ENCODE data around the gene TM2D1. TPM values are rescaled to one million over a fixed set of nuclear protein-coding genes. Genes with fewer than 3 reads are reported as not detected.
A peak's percentile ranks its signal among the peaks of the same experiment; 100 is the strongest.

The TM2D1 gene
- total RNA-seq, 2 experiments from 2014 or later, result 29.7 to 34.3 TPM

- Mint-ChIP-seq H3K9me3 (no peaks in the 10 kb centered on the region), H3K36me3 (no peaks in the 10 kb centered on the region), H3K4me1 (ENCODE audit: low read depth) (no peaks in the 10 kb centered on the region), H3K27ac (no peak overlapping the region), H3K4me3 (no peak overlapping the region), H3K27me3 (no peaks in the 10 kb centered on the region)
- intact Hi-C loops (cut with micrococcal nuclease), result no loop called here
- CTCF ChIA-PET, result no interaction called here
- DNase-seq, result no peak
- POLR2A ChIA-PET, result no interaction called here
These were observed 69.5 kb downstream of the TM2D1 start for GRCh38 chr1:61655453-61655852.

- no peak overlapping the region for H3K27ac Mint-ChIP-seq
- no peak overlapping the region for H3K4me3 Mint-ChIP-seq
- H3K9me3 Mint-ChIP-seq, result no peaks in the 10 kb centered on the region
- no peaks in the 10 kb centered on the region for H3K27me3 Mint-ChIP-seq
- no peaks in the 10 kb centered on the region for H3K36me3 Mint-ChIP-seq
- POLR2A ChIA-PET, result interaction anchor here (0.6 kb wide), 1 partner anchor 21 kb away, joined by 3 read pairs; no protein-coding TSS in a partner anchor
- CTCF ChIA-PET, result no interaction called here
- no peak for DNase-seq
- H3K4me1 Mint-ChIP-seq (ENCODE audit: low read depth), result no peaks in the 10 kb centered on the region
- intact Hi-C loops (cut with micrococcal nuclease), result no loop called here
These were observed 70.9 kb downstream of the TM2D1 start for GRCh38 chr1:61654067-61654466.

- Mint-ChIP-seq H3K27me3 (no peaks in the 10 kb centered on the region), H3K4me1 (ENCODE audit: low read depth) (no peaks in the 10 kb centered on the region), H3K27ac (no peak overlapping the region), H3K4me3 (no peak overlapping the region), H3K36me3 (no peaks in the 10 kb centered on the region), H3K9me3 (no peaks in the 10 kb centered on the region)
- CTCF ChIA-PET, result interaction anchor here (0.7 kb wide), 1 partner anchor 126 kb away, joined by 3 read pairs; no protein-coding TSS in a partner anchor
- no peak for DNase-seq
- intact Hi-C loops (cut with micrococcal nuclease), result no loop called here
- POLR2A ChIA-PET, result no interaction called here
These were observed 75.8 kb downstream of the TM2D1 start for GRCh38 chr1:61648983-61649742.

- H3K4me3 Mint-ChIP-seq, result no peak overlapping the region
- CTCF ChIA-PET, result no interaction called here
- no peak for DNase-seq
- POLR2A ChIA-PET, result no interaction called here
- no peaks in the 10 kb centered on the region for H3K4me1 Mint-ChIP-seq (ENCODE audit: low read depth)
- H3K27me3 Mint-ChIP-seq, result no peaks in the 10 kb centered on the region
- intact Hi-C loops (cut with micrococcal nuclease), result no loop called here
- H3K9me3 Mint-ChIP-seq, result no peaks in the 10 kb centered on the region
- no peak overlapping the region for H3K27ac Mint-ChIP-seq
- H3K36me3 Mint-ChIP-seq, result no peaks in the 10 kb centered on the region
These were observed 77.8 kb downstream of the TM2D1 start for GRCh38 chr1:61647142-61647541.

GRCh38 chr1:61645476-61645875 lies 79.5 kb downstream of the TM2D1 start:
- CTCF ChIA-PET, result no interaction called here
- intact Hi-C loops (cut with micrococcal nuclease), result no loop called here
- Mint-ChIP-seq H3K4me3 (no peak overlapping the region), H3K4me1 (ENCODE audit: low read depth) (peaks cover 9% of the 10 kb centered on the region), H3K9me3 (no peaks in the 10 kb centered on the region), H3K36me3 (no peaks in the 10 kb centered on the region), H3K27ac (no peak overlapping the region), H3K27me3 (no peaks in the 10 kb centered on the region)
- DNase-seq, result no peak
- POLR2A ChIA-PET, result no interaction called here

- ChIA-PET CTCF (no interaction called here), POLR2A (no interaction called here)
- intact Hi-C loops (cut with micrococcal nuclease), result no loop called here
- H3K27me3 Mint-ChIP-seq, result no peaks in the 10 kb centered on the region
- no peak for DNase-seq
- peaks cover 9% of the 10 kb centered on the region for H3K4me1 Mint-ChIP-seq (ENCODE audit: low read depth)
- no peaks in the 10 kb centered on the region for H3K36me3 Mint-ChIP-seq
- H3K4me3 Mint-ChIP-seq, result no peak overlapping the region
- H3K27ac Mint-ChIP-seq, result no peak overlapping the region
- H3K9me3 Mint-ChIP-seq, result no peaks in the 10 kb centered on the region
These were observed 80.6 kb downstream of the TM2D1 start for GRCh38 chr1:61644303-61644702.

GRCh38 chr1:61642475-61643232 lies 82.3 kb downstream of the TM2D1 start:
- no peaks in the 10 kb centered on the region for H3K27me3 Mint-ChIP-seq
- no peak for DNase-seq
- H3K4me1 Mint-ChIP-seq (ENCODE audit: low read depth), result peaks cover 9% of the 10 kb centered on the region
- intact Hi-C loops (cut with micrococcal nuclease), result no loop called here
- H3K36me3 Mint-ChIP-seq, result no peaks in the 10 kb centered on the region
- ChIA-PET CTCF (interaction anchor here (0.5 to 1.8 kb wide), 4 partner anchors 9 to 1095 kb away, joined by 3 to 8 read pairs (median 4); no protein-coding TSS in a partner anchor), POLR2A (no interaction called here)
- H3K4me3 Mint-ChIP-seq, result no peak overlapping the region
- no peak overlapping the region for H3K27ac Mint-ChIP-seq
- no peaks in the 10 kb centered on the region for H3K9me3 Mint-ChIP-seq

- ChIA-PET CTCF (interaction anchor here (0.6 to 2.4 kb wide), 15 partner anchors 8 to 1666 kb away, joined by 3 to 12 read pairs (median 3); no protein-coding TSS in a partner anchor), POLR2A (interaction anchor here (1.0 kb wide), 1 partner anchor 592 kb away, joined by 4 read pairs; no protein-coding TSS in a partner anchor)
- Mint-ChIP-seq H3K4me3 (peak overlapping the region; percentile 51), H3K27me3 (no peaks in the 10 kb centered on the region), H3K36me3 (no peaks in the 10 kb centered on the region), H3K27ac (no peak overlapping the region), H3K9me3 (no peaks in the 10 kb centered on the region), H3K4me1 (ENCODE audit: low read depth) (peaks cover 9% of the 10 kb centered on the region)
- peak; percentile 76 for DNase-seq
- intact Hi-C loops (cut with micrococcal nuclease), result loop anchor here (1.0 kb wide), 1 partner anchor 211 kb away; no protein-coding TSS in a partner anchor
These were observed 83.2 kb downstream of the TM2D1 start for GRCh38 chr1:61641578-61642336.

- Mint-ChIP-seq H3K9me3 (no peaks in the 10 kb centered on the region), H3K27ac (no peak overlapping the region), H3K36me3 (no peaks in the 10 kb centered on the region), H3K4me1 (ENCODE audit: low read depth) (peaks cover 9% of the 10 kb centered on the region), H3K4me3 (peak overlapping the region; percentile 51), H3K27me3 (no peaks in the 10 kb centered on the region)
- intact Hi-C loops (cut with micrococcal nuclease), result loop anchor here (1.0 kb wide), 1 partner anchor 211 kb away; no protein-coding TSS in a partner anchor
- DNase-seq, result no peak
- ChIA-PET CTCF (interaction anchor here (0.6 to 2.4 kb wide), 12 partner anchors 8 to 1665 kb away, joined by 3 to 12 read pairs (median 4); no protein-coding TSS in a partner anchor), POLR2A (interaction anchor here (1.0 kb wide), 1 partner anchor 591 kb away, joined by 4 read pairs; no protein-coding TSS in a partner anchor)
These were observed 84.1 kb downstream of the TM2D1 start for GRCh38 chr1:61640531-61641530.

- no peaks in the 10 kb centered on the region for H3K36me3 Mint-ChIP-seq
- H3K4me3 Mint-ChIP-seq, result no peak overlapping the region
- ChIA-PET POLR2A (no interaction called here), CTCF (interaction anchor here (2.4 kb wide), 1 partner anchor 51 kb away, joined by 12 read pairs; no protein-coding TSS in a partner anchor)
- no peak overlapping the region for H3K27ac Mint-ChIP-seq
- peaks cover 9% of the 10 kb centered on the region for H3K4me1 Mint-ChIP-seq (ENCODE audit: low read depth)
- H3K27me3 Mint-ChIP-seq, result no peaks in the 10 kb centered on the region
- intact Hi-C loops (cut with micrococcal nuclease), result no loop called here
- H3K9me3 Mint-ChIP-seq, result no peaks in the 10 kb centered on the region
- no peak for DNase-seq
These were observed 85.2 kb downstream of the TM2D1 start for GRCh38 chr1:61639608-61640336.

Data from activated CD4-positive, alpha-beta memory T cell treated with anti-CD3 and anti-CD28 coated beads for 36 hours (primary cell).